ENCODE results near the gene PHOX2A.

Gene PHOX2A

GRCh38 chr11:72247584-72247983 is 3.6 kb upstream of the PHOX2A start:
- DNase-seq = no peak

- no peak for DNase-seq
Measured at GRCh38 chr11:72245263-72245816, 1.4 kb upstream of the PHOX2A start.

DNA sequence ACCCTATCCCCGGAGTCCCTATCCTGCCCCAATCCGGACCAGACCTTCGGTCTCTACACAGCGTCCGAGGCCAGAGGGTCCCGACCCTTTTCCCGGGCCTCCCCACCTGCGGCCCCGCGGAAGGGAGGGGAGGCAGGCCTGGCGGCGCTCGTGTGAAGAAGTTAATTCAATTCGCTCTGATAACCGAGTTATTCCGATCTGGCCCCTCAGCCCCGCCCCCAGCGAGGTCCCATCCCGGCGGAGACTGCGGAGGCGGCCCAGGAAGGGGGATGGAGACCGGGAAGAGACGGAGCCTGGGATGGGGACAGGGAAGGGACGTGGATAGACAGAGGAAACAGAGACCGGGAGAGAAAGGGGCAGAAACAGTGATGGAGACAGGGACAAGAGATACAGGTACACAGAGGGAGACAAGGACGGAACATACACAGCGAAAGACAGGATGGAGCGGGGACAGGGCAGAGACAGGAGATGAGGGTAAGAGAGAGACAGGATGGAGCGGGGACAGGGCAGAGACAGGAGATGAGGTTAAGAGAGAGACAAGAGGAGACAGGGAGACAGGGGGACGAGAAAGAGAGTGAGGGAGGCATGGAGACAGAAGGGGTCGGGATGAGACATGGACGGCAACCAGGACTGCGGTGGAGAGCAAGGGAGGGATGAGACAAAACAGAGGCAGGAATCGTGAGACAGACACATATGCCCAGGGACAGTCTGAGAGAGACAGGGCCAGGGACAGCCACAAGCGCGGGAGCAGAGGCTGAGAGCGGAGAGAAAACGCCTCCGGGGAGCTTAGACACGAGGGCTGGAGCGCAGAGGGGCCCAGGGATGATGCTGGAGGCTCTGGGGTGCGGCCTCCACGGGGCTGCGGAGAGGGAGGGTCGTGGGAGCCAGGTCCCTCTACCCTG is 636 bp upstream of the PHOX2A start:
- DNase-seq = no peak

- DNase-seq = no peak
Measured at GRCh38 chr11:72243173-72244059, 560 bp downstream of the PHOX2A start.

DNA sequence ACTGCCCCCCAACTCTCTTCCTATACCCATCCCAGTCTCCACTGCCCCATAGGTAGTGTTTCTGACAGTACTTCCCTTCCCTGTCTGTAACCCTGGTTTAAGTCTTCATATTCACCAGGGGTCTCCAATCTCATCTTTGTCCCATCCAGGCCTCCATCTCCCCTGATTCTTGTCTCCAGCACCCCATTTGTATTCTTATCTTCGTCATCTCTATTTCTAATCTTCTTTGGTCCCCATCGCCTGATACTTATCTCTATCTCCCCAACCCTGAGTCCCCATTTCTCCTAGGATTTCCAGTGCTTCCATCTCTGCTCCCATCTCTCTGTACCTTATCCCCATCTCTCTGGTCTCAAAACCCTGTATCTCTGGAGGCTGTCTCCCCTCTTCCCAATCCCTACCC is 1.8 kb downstream of the PHOX2A start:
- no peak for DNase-seq

GRCh38 chr11:72241291-72241781 is 2.6 kb downstream of the PHOX2A start:
- no peak for DNase-seq

- DNase-seq = no peak
Measured at GRCh38 chr11:72240461-72241290, 3.3 kb downstream of the PHOX2A start.

DNA sequence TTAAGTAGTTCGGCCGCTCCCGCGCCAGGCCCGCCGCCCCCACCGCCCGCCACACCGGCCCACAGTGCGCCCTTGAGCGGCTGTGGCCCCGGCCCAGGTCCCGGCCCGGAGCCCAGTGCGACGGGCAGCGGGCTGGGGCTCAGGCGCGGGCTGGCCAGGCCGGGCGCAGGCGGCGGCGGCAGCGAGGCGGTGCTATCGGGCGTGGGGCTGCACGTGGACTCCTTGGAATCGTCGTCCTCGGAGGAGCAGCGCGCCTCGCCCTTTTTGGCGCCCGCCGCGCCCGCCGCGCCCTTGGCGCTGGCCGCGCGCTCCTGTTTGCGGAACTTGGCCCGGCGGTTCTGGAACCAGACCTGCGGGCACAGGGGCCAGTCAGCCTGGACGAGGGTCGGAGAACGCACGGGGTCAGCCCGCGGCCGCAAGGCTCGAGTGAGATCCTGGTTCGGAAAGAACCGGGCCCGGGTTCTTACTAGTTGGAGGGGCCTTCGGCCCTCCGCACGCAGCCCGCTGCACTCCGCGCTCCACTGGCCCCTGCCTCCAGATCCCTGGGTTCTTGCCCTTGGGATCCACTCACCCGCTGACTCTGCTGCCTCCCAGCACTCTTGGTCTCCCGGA is 4.0 kb downstream of the PHOX2A start:
- DNase-seq = no peak

GRCh38 chr11:72239313-72239848 is 4.6 kb downstream of the PHOX2A start:
- no peak for DNase-seq

GRCh38 chr11:72238492-72239312 is 5.3 kb downstream of the PHOX2A start:
- no peak for DNase-seq

DNA sequence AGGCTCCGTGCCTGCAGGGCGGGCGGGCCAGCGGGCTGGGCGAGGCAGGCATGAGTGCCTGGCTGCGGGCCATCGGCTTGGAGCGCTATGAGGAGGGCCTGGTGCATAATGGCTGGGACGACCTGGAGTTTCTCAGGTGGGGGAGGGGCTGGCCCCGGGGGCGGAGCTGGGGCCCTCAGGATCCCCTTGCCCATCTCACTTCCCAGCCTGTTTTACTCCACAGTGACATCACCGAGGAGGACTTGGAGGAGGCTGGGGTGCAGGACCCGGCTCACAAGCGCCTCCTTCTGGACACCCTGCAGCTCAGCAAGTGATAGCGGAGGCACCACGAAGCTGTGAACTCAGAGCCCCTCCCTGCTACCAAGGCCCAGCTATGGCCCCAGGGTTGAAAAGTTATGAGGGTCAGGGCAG is 5.9 kb downstream of the PHOX2A start:
- peak; percentile 54 for DNase-seq

- DNase-seq = no peak
Measured at GRCh38 chr11:72237112-72237931, 6.7 kb downstream of the PHOX2A start.

- DNase-seq = no peak
Measured at GRCh38 chr11:72236774-72237111, 7.2 kb downstream of the PHOX2A start.

DNA sequence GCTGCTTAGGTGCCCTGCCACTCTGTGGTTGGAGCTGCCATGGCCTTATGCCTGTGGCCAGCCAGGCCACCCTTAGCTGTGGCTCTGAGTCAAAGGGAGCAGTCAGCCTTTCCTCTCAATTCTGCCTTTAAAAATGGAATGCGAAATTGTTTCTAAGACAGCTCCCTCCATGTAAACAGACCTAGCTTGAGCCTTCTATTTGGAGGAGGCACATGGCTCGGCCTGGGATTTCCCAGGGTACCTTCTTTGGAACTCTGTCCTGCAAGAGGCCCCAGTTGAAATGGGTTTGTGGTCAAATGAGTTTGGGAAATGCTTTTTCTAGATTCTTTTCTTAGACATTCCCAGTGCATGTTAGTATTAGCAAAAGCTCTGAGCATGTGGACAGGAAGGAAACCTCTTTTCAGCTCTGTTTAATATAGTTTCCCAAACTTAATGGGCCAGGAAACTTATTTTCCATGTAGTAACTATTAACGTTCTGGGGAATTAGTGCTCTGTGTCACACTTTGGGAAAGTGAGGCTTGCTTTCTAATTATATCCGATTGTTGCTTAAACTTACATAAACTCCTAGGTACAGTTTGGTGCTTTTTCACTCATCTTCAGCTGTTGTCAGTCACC is 7.8 kb downstream of the PHOX2A start:
- DNase-seq = no peak

- no peak for DNase-seq
Measured at GRCh38 chr11:72235351-72236057, 8.5 kb downstream of the PHOX2A start.

- no peak for DNase-seq
Measured at GRCh38 chr11:72234920-72235319, 9.1 kb downstream of the PHOX2A start.

DNA sequence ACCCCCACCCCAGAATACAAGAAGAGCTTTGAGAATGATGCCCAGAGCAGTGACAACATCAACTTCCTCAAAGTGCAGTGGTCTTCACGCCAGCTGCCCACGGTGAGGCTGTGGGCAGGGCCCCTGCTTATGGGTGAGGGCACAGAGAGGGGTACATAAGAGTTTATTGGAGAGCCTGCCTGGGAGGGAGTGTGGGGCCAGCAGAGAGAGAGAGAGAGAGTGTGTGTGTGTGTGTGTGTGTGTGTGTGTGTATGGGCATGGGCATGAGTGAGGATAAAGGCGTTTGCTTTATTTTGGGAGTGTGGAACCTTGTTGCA is 9.5 kb downstream of the PHOX2A start:
- DNase-seq = no peak

GRCh38 chr11:72233773-72234513 is 10.0 kb downstream of the PHOX2A start:
- DNase-seq = no peak

All from stimulated activated CD4-positive, alpha-beta T cell treated with anti-CD3 and anti-CD28 coated beads, Interleukin-4, amount 100 ng/mL, for 24 hours (primary cell).